HG02885 (cell line): Measurements from ENCODE around the gene SSU72.

Source experiments
- ATAC-seq: cut with Tn5 transposase; IDR thresholded peaks from one replicate; pipeline ENCODE4 v1.9.1; 2021; ENCODE audit warnings: mild to moderate bottlenecking; ENCODE audit not compliant: unreplicated experiment, poor library complexity

SSU72 gene

DNA sequence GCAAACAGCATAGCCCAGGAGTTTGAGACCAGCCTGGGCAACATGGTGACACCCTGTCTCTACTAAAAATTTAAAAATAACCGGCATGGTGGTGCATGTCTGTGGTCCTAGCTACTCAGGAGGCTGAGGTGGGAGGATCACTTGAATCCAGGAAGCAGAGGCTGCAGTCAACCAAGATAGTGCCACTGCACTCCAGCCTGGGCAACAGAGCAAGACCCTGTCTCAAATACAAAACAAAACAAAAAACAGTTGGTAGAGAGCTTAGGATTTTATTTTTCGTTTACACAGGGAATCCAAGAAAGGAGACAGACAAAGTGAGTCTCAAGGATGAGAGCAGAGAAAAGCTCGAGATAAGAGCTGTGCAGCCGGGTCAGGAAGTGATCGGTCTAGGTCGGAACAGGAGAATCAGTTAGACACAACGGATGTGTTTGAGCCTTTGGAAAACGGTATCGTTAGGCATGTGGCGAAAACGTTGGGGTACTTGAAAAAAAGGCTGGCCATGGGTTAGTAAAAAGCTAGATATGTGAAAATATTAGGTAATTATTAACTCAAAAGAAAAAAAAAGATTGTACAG lies 38.9 kb upstream of the SSU72 start:
- ATAC-seq, result no peak

GRCh38 chr1:1612104-1612400 lies 37.4 kb upstream of the SSU72 start:
- no peak for ATAC-seq

- no peak for ATAC-seq
Observed at GRCh38 chr1:1610796-1611195, 36.1 kb upstream of the SSU72 start.

GRCh38 chr1:1609822-1610485 lies 35.3 kb upstream of the SSU72 start:
- ATAC-seq, result no peak

DNA sequence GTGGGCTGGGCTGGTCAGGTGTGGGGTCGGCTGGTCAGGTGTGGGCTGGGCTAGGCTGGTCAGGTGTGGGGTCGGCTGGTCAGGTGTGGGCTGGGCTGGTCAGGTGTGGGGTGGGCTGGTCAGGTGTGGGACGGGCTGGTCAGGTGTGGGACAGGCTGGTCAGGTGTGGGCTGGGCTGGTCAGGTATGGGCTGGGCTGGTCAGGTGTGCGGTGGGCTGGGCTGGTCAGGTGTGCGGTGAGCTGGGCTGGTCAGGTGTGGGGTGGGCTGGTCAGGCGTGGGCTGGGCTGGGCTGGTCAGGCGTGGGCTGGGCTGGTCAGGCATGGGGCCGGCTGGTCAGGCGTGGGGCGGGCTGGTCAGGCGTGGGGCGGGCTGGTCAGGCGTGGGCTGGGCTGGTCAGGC lies 31.6 kb upstream of the SSU72 start:
- no peak for ATAC-seq

DNA sequence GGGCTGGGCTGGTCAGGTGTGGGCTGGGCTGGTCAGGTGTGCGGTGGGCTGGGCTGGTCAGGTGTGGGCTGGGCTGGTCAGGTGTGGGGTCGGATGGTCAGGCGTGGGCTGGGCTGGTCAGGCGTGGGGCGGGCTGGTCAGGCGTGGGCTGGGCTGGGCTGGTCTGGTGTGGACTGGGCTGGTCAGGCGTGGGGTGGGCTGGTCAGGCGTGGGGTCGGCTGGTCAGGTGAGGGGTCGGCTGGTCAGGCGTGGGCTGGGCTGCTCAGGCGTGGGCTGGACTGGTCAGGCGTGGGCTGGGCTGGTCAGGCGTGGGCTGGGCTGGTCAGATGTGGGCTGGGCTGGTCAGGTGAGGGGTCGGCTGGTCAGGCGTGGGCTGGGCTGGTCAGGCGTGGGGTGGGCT lies 31.1 kb upstream of the SSU72 start:
- no peak for ATAC-seq

GRCh38 chr1:1605034-1605591 lies 30.4 kb upstream of the SSU72 start:
- no peak for ATAC-seq

DNA sequence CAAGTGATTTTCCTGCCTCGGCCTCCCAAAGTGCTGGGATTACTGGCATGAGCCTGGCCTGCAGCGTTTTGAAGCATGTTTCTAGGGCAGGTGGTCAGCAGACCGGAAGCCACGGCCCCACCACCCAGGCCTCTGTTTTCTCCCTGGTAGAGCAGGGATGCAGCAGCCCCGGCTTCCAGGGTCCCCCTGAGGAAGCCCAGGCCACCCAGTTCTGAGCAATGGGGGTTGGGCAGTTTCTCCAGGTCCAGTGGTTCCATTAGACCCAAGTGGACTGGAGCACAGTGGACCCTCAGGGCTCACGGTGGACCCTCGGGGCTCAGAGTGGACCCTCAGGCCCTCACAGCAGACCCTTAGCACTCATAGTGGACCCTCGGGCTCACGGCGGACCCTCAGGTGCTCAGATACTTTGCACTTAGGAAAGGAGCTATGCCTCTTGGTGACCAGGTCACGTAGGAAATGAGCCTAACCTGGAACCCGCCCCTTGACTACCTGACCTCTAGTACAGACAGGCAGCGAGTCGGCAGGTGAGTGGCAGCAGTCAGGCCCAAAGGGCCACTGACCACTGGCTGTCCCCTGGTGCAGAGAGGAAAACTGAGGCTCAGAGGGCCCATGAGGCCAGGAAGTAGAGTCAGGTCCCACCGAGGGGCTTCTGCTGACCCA lies 29.8 kb upstream of the SSU72 start:
- ATAC-seq, result no peak

DNA sequence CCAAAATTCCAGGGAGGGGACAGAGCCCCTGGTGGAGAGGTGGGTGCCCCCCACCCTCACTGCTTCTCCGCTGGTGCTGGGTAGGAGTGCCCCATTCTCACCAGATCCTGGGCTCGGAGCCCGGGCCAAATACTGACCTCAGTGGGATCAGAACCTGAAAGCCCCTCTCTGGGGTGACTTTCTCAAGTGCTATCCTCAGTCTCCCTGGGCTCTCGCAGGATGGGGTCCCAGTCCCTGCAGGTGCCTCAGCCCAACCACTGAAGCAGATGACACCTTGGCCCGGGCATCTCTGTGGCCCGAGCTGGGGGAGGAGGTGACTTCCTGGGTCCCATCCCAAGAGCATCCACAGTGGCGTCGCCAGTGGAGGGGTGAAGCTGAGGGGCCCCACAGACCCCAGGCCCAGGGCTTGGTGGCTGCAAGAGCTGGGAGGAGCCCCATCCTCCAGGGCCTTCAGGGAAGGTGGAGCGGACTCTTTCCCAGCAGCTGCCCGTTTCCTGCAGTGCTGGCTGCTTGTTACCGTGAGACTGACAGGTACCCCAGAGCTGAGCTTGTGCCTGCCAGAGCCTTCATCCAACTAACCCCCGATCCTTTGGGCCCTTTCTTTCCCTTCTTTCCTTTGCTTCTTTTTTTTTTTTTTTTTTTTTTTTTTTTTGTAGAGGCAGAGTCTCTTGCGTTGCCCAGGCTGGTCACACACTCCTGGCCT lies 29.2 kb upstream of the SSU72 start:
- no peak for ATAC-seq

DNA sequence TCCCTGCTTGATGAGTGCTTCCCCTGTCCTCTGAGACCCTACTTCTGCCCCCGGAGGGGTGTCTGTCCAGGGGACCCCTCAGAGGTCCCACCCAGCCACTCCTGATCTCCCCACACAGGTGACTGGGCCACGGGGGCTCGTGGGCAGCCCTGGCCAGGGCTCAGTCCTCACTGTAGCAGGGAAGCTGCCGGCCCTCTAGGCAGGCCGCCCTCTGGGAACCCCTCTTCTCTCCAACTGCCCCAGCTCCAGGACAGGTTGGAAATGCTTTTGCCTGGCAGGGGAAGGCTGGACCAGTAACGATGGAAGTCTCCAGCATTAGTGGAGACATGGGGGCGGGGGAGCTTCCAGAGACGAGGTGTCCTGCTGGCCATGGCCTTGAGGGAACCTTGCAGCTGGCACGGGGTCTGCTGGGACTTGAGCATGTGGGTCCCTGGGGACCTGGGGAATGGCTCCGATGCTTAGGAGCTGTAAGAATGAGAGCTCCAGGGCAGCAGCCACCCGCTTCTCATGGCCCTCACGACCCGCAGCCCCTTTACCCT lies 28.4 kb upstream of the SSU72 start:
- ATAC-seq, result no peak

DNA sequence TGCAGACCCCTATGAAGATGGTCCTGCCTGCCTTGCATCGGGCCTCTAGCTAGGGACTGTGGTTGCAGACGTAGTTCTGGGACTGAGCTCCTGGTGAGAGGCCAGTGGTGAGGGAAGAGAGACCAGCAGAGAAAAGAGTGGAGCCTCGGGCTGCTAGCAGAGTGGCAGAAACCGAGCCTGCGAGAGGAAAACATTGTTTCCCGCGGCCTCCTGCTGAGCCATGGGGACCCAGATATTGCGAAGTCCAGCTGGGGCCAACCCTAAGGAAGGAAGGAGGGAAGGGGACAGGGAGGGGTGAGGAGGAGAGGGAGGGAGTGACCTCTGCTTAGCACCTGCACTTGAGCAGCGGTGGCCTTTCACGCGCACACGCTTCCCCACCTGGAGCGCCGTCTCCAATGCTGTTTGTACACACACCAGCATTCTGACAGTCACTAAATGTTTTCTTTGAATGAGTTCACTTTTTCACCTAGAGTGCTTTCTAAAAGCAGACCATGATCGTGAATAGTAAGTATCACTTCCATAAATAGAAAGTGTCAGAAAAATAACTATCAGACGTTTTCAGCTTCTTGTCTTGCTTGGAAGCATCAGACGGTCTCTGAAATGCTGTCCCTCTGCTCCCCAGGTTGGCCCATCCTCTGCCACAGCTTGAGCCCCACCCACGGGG lies 27.8 kb upstream of the SSU72 start:
- ATAC-seq, result no peak

- ATAC-seq, result no peak
Observed at GRCh38 chr1:1601564-1602303, 27.1 kb upstream of the SSU72 start.

- no peak for ATAC-seq
Observed at GRCh38 chr1:1600861-1601563, 26.3 kb upstream of the SSU72 start.

GRCh38 chr1:1599935-1600860 lies 25.5 kb upstream of the SSU72 start, which contains the start of gene FNDC10:
TSS of gene FNDC10 (minus strand) at chr1:1600135. CDS start at chr1:1600015, 120 bp downstream.
- ATAC-seq, result no peak

GRCh38 chr1:1599030-1599934 lies 24.6 kb upstream of the SSU72 start:
- ATAC-seq, result no peak

DNA sequence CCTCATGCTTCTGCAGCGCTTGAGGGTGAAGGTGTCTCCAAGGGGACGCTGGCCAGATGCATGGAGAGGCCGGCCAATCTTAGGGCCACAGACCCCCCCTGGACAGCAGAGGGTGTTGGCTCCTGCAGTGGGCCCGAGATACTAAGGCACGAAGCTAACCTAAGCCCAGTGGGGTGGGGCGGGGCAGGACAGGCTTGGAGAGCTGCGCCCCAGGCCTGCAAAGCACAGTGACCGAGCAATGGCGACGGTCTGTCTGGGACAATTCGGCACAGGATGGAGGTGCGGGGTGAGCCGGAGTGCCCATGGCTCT lies 24.0 kb upstream of the SSU72 start:
- no peak for ATAC-seq

DNA sequence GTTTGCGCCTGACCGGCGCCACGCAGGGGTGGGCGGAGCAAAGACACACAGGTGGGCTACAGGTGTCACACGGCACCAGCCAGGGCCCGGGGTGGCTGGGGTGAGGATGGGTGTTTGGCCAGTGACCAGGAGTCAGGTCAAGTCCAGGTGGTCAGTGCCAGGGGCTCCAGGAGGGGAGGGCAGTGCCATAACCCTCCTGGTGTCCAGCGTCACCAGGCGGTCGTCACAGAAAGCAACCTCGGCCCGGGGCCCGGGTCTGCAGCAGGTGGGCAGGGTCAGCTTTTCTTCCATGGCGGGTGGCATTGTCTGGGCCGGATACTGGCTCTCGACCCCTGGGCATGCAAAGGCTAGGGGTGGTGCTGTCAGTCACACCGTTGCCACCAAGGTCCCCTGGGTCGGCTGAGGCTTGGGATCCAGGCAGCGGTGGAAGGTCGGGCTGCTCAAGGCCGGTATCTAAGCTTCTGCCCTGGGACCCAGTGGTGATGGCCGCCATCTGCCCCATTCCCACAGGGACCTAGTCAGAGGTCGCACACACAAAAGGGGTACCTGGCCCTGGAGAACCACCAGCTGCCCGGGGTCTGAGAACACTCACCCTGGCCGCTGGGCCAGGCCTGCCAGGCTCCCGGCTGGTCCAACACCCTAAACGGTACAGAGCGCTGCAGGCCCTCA lies 23.5 kb upstream of the SSU72 start:
- ATAC-seq, result no peak
